KG1 (cell line): Measurements from ENCODE around the gene BIRC5.
"Not testable (repeated sequence)": the region's sequence is repeated elsewhere in the genome, so short reads cannot be mapped to it uniquely, and the experiment has no call there.

Experiments
- DNase-seq: peaks from one replicate; lab custom pipeline; 2025; lab: John Stamatoyannopoulos, UW

Gene BIRC5

DNA sequence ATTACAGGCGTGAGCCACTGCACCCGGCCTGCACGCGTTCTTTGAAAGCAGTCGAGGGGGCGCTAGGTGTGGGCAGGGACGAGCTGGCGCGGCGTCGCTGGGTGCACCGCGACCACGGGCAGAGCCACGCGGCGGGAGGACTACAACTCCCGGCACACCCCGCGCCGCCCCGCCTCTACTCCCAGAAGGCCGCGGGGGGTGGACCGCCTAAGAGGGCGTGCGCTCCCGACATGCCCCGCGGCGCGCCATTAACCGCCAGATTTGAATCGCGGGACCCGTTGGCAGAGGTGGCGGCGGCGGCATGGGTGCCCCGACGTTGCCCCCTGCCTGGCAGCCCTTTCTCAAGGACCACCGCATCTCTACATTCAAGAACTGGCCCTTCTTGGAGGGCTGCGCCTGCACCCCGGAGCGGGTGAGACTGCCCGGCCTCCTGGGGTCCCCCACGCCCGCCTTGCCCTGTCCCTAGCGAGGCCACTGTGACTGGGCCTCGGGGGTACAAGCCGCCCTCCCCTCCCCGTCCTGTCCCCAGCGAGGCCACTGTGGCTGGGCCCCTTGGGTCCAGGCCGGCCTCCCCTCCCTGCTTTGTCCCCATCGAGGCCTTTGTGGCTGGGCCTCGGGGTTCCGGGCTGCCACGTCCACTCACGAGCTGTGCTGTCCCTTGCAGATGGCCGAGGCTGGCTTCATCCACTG lies at the start of gene BIRC5:
TSS of gene BIRC5 (plus strand) at position 238 of the 690 bp plus-strand sequence. CDS start at position 302, 64 bp downstream.
- DNase-seq: peak; percentile 93

DNA sequence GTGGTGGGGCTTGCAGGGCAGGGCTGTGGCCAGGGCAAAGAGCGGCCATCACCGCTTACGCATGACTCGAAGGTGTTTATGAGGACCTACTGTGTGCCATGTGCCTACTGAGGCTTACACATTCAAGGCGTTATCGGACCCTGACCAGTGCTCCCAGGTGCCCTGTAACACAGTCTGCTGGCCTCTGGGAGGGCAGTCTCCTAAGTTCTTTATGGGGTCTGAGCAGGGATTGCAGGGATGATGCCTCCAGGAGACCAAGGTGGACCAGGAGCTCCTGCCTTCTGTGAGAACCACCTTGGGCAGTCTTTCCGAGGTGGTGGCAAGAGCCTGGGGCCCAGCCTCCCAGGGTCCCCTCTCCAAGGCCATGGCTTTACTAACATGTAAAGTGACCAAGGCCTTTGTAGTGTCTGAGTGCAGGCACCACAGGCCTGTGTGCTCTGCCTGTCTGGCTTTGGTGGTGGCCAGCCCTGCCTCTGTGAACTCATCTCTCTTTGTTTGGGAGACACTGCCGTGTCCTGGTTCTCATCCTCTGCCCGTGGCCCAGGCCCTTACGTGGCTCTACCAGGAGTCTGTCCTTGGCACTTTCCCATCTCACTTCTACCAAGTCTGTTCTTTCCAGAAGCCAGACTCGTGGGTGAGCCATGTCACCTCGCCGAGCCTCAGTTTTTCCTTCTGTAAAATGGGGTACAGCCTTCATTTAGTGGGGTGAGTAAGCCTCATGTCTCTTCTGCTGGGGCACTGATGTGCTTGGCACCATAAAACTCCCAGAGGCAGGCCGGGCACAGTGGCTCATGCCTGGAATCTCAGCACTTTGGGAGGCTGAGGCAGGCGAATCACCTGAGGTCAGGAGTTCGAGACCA lies 49.1 kb upstream of the BIRC5 start:
- DNase-seq: no peak

GRCh38 chr17:78166416-78166815 lies 47.6 kb upstream of the BIRC5 start:
- DNase-seq: no peak

DNA sequence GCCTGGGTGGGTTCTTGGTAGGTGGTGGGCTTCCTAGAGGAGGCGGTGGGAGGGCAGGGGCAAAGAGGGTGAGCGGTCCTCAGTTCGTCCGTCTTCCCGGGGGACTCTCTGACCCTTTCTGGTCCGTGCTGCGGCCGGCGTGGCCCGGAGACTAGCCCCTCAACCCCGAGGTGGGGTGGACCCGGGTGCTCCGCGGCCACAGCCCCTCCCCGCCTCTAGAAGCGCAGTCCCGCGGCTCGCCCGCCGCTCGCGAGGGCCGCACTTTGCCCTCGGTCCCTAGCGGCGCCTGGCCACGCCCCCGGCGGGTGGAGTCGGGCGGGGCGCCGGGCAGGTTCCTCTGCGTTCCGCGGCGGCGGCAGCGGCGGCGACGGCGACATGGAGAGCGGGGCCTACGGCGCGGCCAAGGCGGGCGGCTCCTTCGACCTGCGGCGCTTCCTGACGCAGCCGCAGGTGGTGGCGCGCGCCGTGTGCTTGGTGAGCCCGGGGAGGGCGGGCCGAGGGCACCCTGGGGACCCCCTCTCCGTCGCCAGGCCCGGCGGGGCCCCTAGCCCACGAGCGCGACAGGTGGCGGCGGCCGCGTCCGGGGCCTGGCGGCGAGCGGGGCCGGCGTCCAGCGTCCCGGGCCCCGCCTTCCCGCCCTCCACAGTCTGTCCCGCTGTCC lies 45.7 kb upstream of the BIRC5 start, which contains the start of gene SYNGR2:
TSS of gene SYNGR2 (plus strand) at position 340 of the 661 bp plus-strand sequence. CDS start at position 376, 36 bp downstream.
- peak; percentile 72 for DNase-seq

DNA sequence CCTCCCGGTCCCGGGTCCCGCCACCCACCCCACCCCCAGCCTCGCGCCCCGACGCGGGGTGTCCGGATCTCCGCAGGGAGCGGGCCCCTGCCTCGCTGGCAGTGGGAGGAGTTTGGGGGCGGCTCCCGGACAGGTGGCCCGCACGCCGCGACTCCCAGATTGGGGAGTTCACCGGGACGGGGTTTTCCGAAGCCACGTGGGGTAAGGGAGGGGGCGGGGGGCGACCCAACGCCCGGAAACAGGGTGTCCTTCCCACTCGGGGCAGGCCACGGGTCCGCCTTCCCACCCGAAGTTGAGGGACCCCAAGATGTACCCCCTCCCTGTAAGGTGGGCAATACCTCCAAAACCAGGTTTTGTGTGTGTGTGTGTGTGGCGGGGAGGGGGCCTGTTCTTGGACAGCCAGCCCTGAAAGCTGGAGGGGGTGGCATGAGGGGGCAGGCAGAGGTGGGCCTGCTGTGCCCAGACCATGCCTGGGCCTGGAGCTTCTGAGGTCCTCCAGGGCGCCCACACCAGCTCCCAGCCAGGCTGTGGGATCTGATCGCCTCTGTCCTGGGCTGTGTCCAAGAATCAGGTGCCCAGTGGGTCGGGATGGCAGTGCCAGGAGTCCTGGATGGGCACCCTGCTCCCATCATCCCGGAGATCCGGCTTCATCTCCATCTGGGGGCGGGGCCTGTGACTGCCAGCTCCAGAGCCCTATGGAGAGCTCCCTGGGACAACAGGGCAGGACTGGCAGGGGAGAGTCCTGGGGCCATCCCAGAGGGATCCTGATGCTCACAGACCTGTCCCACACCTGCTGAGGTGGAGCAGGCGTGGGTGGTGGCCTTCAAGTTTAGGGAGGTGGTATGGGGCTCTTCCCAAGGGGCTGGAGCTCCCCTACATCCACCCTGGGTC lies 44.9 kb upstream of the BIRC5 start:
- no peak for DNase-seq

DNA sequence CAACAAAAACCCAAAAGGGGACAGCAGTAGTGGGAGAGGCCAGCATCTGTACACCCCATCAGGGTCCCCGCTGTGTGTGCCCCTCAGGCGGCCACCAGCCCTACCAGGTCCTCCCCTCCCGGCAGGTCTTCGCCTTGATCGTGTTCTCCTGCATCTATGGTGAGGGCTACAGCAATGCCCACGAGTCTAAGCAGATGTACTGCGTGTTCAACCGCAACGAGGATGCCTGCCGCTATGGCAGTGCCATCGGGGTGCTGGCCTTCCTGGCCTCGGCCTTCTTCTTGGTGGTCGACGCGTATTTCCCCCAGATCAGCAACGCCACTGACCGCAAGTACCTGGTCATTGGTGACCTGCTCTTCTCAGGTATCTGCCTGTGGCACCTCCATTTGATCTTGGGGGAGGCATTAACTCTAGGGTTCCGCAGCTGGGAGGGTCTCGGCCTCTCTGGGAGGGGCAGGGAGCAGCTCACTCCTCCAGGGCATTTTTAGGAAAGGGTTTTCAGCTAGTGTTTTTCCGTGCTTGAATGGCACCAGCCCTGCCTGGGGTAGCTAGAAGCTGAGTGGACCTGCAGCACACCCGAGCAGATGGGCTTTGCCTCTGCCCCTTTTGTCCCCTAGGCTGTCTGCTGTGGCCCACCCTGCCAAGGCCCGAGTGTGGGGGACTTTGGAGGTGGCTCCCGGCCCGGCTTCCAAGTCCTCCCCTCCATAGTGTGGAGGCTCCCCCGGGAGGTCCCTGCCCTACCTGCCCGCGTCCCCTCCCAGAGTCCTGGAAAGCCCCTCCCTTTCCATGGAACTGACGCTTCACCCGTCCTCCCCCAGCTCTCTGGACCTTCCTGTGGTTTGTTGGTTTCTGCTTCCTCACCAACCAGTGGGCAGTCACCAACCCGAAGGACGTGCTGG lies 43.1 kb upstream of the BIRC5 start:
- no peak for DNase-seq

DNA sequence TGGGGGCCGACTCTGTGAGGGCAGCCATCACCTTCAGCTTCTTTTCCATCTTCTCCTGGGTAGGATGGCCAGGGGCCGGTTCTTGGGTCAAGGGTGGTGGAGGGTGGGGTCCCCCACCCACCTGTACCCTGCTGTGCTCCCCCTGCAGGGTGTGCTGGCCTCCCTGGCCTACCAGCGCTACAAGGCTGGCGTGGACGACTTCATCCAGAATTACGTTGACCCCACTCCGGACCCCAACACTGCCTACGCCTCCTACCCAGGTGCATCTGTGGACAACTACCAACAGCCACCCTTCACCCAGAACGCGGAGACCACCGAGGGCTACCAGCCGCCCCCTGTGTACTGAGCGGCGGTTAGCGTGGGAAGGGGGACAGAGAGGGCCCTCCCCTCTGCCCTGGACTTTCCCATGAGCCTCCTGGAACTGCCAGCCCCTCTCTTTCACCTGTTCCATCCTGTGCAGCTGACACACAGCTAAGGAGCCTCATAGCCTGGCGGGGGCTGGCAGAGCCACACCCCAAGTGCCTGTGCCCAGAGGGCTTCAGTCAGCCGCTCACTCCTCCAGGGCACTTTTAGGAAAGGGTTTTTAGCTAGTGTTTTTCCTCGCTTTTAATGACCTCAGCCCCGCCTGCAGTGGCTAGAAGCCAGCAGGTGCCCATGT lies 42.3 kb upstream of the BIRC5 start:
- not testable (repeated sequence) for DNase-seq

- DNase-seq: no peak
Measured at GRCh38 chr17:78172249-78173051, 41.6 kb upstream of the BIRC5 start.

GRCh38 chr17:78173097-78173715 lies 40.8 kb upstream of the BIRC5 start:
- DNase-seq: no peak

- no peak for DNase-seq
Measured at GRCh38 chr17:78174346-78174869, 39.6 kb upstream of the BIRC5 start.

GRCh38 chr17:78174870-78175642 lies 39.0 kb upstream of the BIRC5 start:
- DNase-seq: no peak

DNA sequence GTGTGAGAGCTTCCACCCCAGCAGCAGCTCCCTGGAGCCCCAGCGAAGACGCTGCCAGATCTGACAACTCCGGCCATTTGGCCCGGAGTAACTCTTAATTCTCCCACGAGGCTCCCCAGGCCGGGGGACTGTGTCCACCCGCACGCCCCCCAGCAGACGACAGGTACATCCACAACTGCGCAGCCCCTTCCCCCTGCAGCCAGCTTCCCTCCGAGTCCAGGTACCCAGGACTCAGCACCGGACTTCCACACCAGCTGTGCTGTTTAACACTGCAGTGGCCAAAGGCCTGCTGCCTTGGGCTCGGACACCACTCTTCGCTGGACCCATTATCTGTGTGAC lies 38.4 kb upstream of the BIRC5 start:
- no peak for DNase-seq

GRCh38 chr17:78176548-78177025 lies 37.5 kb upstream of the BIRC5 start:
- peak; percentile 36 for DNase-seq

- DNase-seq: no peak
Measured at GRCh38 chr17:78179372-78179771, 34.7 kb upstream of the BIRC5 start.

GRCh38 chr17:78180083-78180482 lies 34.0 kb upstream of the BIRC5 start:
- no peak for DNase-seq

GRCh38 chr17:78180508-78180907 lies 33.5 kb upstream of the BIRC5 start:
- DNase-seq: no peak

DNA sequence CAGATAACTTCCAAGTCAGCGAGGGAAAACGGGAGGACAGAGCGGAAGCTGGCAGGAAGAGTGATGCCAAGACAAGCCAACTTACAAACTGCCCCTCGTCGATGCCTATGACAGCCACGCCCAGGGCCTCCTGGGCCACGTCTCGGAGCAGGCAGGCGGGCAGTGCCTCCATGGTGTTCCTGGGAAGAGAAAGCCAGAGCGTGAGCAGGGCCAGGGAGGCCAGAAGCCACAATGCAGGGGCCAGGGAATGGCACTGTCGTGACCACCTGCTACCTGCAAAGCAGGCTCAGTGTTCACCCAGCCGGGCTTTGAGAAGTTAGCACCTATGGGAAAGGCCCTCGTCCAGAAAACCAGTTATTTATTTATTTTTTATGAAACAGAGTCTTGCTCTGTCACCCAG lies 31.5 kb upstream of the BIRC5 start:
- no peak for DNase-seq

- no peak for DNase-seq
Measured at GRCh38 chr17:78183916-78184315, 30.1 kb upstream of the BIRC5 start.
